H9 (cell line): ENCODE results near the gene KCNMA1. TPM values are rescaled to one million over a fixed set of nuclear protein-coding genes. Genes with fewer than 3 reads are reported as not detected.

ENCODE experiments used
- DNase-seq: peaks from one replicate; pipeline ENCODE4 v3.0.0-alpha.2; 2017
- H2AFZ ChIP-seq: one replicate; pipeline ENCODE4 v1.6.1; 2013; ENCODE audit warnings: mild to moderate bottlenecking, low read length, control low read depth, moderate library complexity
- H2AK5ac ChIP-seq: 2 replicates; pipeline ENCODE4 v1.6.1; 2013; ENCODE audit warnings: low read length, control low read depth, mixed read lengths; ENCODE audit not compliant: insufficient read length
- H2BK120ac ChIP-seq: one replicate; pipeline ENCODE4 v1.6.1; 2013; ENCODE audit warnings: low read depth, mild to moderate bottlenecking, low read length, control low read depth, inconsistent platforms; ENCODE audit not compliant: poor library complexity, severe bottlenecking
- H2BK12ac ChIP-seq: 2 replicates; pipeline ENCODE4 v1.6.1; 2013; ENCODE audit warnings: low read length, control low read depth, mixed read lengths, low read depth; ENCODE audit not compliant: insufficient read length
- H2BK15ac ChIP-seq: 2 replicates; pipeline ENCODE4 v1.6.1; 2013; ENCODE audit warnings: low read depth, low read length, control low read depth
- H2BK20ac ChIP-seq: one replicate; pipeline ENCODE4 v1.6.1; 2013; ENCODE audit warnings: low read depth, mild to moderate bottlenecking, low read length, control low read depth, inconsistent platforms; ENCODE audit not compliant: poor library complexity, severe bottlenecking
- H2BK5ac ChIP-seq: 2 replicates; pipeline ENCODE4 v1.6.1; 2013; ENCODE audit warnings: low read length, control low read depth, mixed read lengths; ENCODE audit not compliant: insufficient read length
- H3K14ac ChIP-seq: 2 replicates; pipeline ENCODE4 v1.6.1; 2013; ENCODE audit warnings: low read length, control low read depth; ENCODE audit not compliant: insufficient read depth
- H3K18ac ChIP-seq: 2 replicates; pipeline ENCODE4 v1.6.1; 2013; ENCODE audit warnings: low read depth, mild to moderate bottlenecking, mixed read lengths, low read length, control low read depth; ENCODE audit not compliant: insufficient read length
- H3K23ac ChIP-seq: 2 replicates; pipeline ENCODE4 v1.6.1; 2013; ENCODE audit warnings: low read length, control low read depth, mixed read lengths, low read depth; ENCODE audit not compliant: insufficient read length
- H3K23me2 ChIP-seq: 2 replicates; pipeline ENCODE4 v1.6.1; 2013; ENCODE audit warnings: low read depth, mild to moderate bottlenecking, mixed read lengths, low read length, control low read depth; ENCODE audit not compliant: insufficient read length, poor library complexity, severe bottlenecking
- H3K27ac ChIP-seq: 2 replicates; pipeline ENCODE4 v1.5.1; 2013; ENCODE audit warnings: low read length, control low read depth, mixed read lengths, low read depth; ENCODE audit not compliant: insufficient read length
- H3K27me3 ChIP-seq: 2 replicates; pipeline ENCODE4 v1.6.1; 2013; ENCODE audit warnings: low read length, control low read depth, inconsistent platforms; ENCODE audit not compliant: insufficient read depth
- H3K4ac ChIP-seq: 2 replicates; pipeline ENCODE4 v1.6.1; 2013; ENCODE audit warnings: low read depth, mild to moderate bottlenecking, control low read depth, inconsistent platforms, low read length, moderate library complexity
- H3K4me1 ChIP-seq: 2 replicates; pipeline ENCODE4 v1.6.1; 2013; ENCODE audit warnings: low read length, control low read depth, inconsistent platforms; ENCODE audit not compliant: insufficient read depth
- H3K4me2 ChIP-seq: 2 replicates; pipeline ENCODE4 v1.6.1; 2013; ENCODE audit warnings: low read length, control low read depth, mixed read lengths; ENCODE audit not compliant: insufficient read length, insufficient read depth
- H3K56ac ChIP-seq: 2 replicates; pipeline ENCODE4 v1.6.1; 2013; ENCODE audit warnings: low read depth, mild to moderate bottlenecking, mixed read lengths, low read length, control low read depth; ENCODE audit not compliant: insufficient read length
- H3K79me1 ChIP-seq: 2 replicates; pipeline ENCODE4 v1.6.1; 2013; ENCODE audit warnings: low read depth, mild to moderate bottlenecking, moderate library complexity, low read length, control low read depth, inconsistent platforms; ENCODE audit not compliant: insufficient read depth, poor library complexity, severe bottlenecking
- H3K79me2 ChIP-seq: 2 replicates; pipeline ENCODE4 v1.6.1; 2013; ENCODE audit warnings: low read length, control low read depth, inconsistent platforms; ENCODE audit not compliant: insufficient read depth
- H3K9ac ChIP-seq: 2 replicates; pipeline ENCODE4 v1.6.1; 2013; ENCODE audit warnings: low read length, control low read depth, mixed read lengths; ENCODE audit not compliant: insufficient read length; ENCODE audit errors: extremely low read depth
- H3K9me3 ChIP-seq: one replicate; pipeline ENCODE4 v1.6.1; 2013; ENCODE audit warnings: low read depth, low read length, inconsistent platforms; ENCODE audit not compliant: control insufficient read depth
- H3T11ph ChIP-seq: one replicate; pipeline ENCODE4 v1.6.1; 2013; ENCODE audit warnings: mild to moderate bottlenecking, low read length, control low read depth, inconsistent platforms
- H4K20me1 ChIP-seq: one replicate; pipeline ENCODE4 v1.6.1; 2013; ENCODE audit not compliant: control insufficient read depth, insufficient read length, insufficient read depth
- H4K5ac ChIP-seq: 2 replicates; pipeline ENCODE4 v1.6.1; 2013; ENCODE audit warnings: low read depth, mild to moderate bottlenecking, mixed read lengths, low read length, control low read depth; ENCODE audit not compliant: insufficient read length
- H4K8ac ChIP-seq: replicated peaks from 2 replicates; pipeline ENCODE4 v1.6.1; 2013; ENCODE audit warnings: low read length, control low read depth, mixed read lengths, low read depth; ENCODE audit not compliant: insufficient read length
- H4K91ac ChIP-seq: 2 replicates; pipeline ENCODE4 v1.6.1; 2013; ENCODE audit warnings: low read depth, mild to moderate bottlenecking, moderate library complexity, mixed read lengths, low read length, control low read depth; ENCODE audit not compliant: insufficient read length
- H3K27ac Mint-ChIP-seq, 3 experiments: 2 replicates in 2 of 3; 3 replicates in 1 of 3; pipeline ENCODE4 v1.8.0; 2020 to 2021; ENCODE audit warnings: mixed read lengths in 3 of 3, mild to moderate bottlenecking in 1 of 3, moderate library complexity in 1 of 3
- H3K27me3 Mint-ChIP-seq: 2 replicates; pipeline ENCODE4 v1.8.0; 2021; ENCODE audit warnings: low read depth, mild to moderate bottlenecking, moderate library complexity, mixed read lengths
- H3K36me3 Mint-ChIP-seq, 3 experiments: 2 replicates in 2 of 3; 3 replicates in 1 of 3; pipeline ENCODE4 v1.8.0; 2020 to 2021; ENCODE audit warnings: low read depth in 3 of 3, mixed read lengths in 3 of 3; ENCODE audit not compliant: insufficient read depth in 1 of 3
- H3K4me1 Mint-ChIP-seq, 2 experiments: 2 replicates each; pipeline ENCODE4 v1.8.0; 2020; ENCODE audit warnings: mixed read lengths in 2 of 2
- H3K4me3 Mint-ChIP-seq, 2 experiments: 2 replicates in 1 of 2; 3 replicates in 1 of 2; pipeline ENCODE4 v1.8.0; 2020 to 2021; ENCODE audit warnings: mild to moderate bottlenecking in 2 of 2, mixed read lengths in 2 of 2, moderate library complexity in 1 of 2
- H3K9me3 Mint-ChIP-seq, 2 experiments: 2 replicates in 1 of 2; 3 replicates in 1 of 2; pipeline ENCODE4 v1.8.0; 2020; ENCODE audit warnings: mild to moderate bottlenecking in 2 of 2, mixed read lengths in 2 of 2, moderate library complexity in 1 of 2
- WGBS: extraction: QIAGEN DNeasy Blood & Tissue Kit; methylation state at CpG from one replicate; pipeline ENCODE4 v1.1.7; 2013; ENCODE audit warnings: missing lambda C conversion rate, low lambda C conversion rate, mixed read lengths; ENCODE audit not compliant: insufficient read length; ENCODE audit errors: extremely low coverage; 5-methylcytosine and 5-hydroxymethylcytosine counted together
- total RNA-seq: library from RNA; stranded (reverse); gene quantifications from 2 replicates; pipeline ENCODE4 v1.2.1, GENCODE V29; 2021
- TF ChIP-seq, protein P1 (sequence below): fragments of 200-600 bp; sonication (generic); conservative IDR thresholded peaks from 3 replicates; pipeline ENCODE4 v1.8.0; 2021; ENCODE audit warnings: antibody characterized with exemption, mild to moderate bottlenecking

KCNMA1 gene
- total RNA-seq, 1 experiment from 2014 or later: 2.0 TPM

DNA sequence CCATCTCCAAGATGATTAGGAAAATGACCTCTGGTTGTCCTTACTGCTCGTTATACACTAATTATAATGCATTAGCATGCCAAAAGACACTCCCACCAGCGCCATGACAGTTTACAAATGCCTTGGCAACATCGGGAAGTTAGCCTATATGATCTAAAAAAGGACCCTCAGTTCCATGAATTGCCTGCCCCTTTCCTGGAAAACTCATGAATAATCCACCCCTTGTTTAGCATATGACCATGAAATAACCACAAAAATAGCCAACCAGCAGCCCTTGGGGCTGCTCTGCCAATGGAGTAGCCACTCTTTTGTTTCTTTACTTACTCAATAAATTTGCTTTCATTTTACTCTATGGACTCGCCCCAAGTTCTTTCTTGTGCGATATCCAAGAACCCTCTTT, 41.6 kb upstream of the KCNMA1 start:
- Mint-ChIP-seq H3K27ac (no peak overlapping the region), H3K36me3 (peaks cover 0 to 2% (median 0%) of the 10 kb centered on the region in 3 experiments; a peak in 1 of 7 replicates), H3K27me3 (no peaks in the 10 kb centered on the region), H3K4me3 (no peak overlapping the region), H3K4me1 (peaks cover 16 to 20% of the 10 kb centered on the region in 2 experiments), H3K9me3 (no peaks in the 10 kb centered on the region)
- Histone ChIP-seq H3K9me3 (no peaks in the 10 kb centered on the region), H3K4me2 (no peak overlapping the region), H3K27ac (no peak overlapping the region), H3K56ac (no peak overlapping the region), H2BK120ac (no peak overlapping the region), H4K20me1 (no peaks in the 10 kb centered on the region), H3T11ph (no peak overlapping the region), H3K27me3 (no peaks in the 10 kb centered on the region), H3K4ac (no peak overlapping the region), H3K18ac (no peak overlapping the region), H2BK12ac (no peak overlapping the region), H3K23ac (no peak overlapping the region), H2BK15ac (no peak overlapping the region), H4K91ac (no peak overlapping the region), H3K4me1 (no peaks in the 10 kb centered on the region; the same call in 1 of the 2 replicates), H3K9ac (no peak overlapping the region), H4K8ac (no peak overlapping the region), H2AFZ (no peak overlapping the region), H3K14ac (no peak overlapping the region), H2BK20ac (no peak overlapping the region), H3K23me2 (peaks cover 2% of the 10 kb centered on the region), H3K79me1 (no peaks in the 10 kb centered on the region), H2BK5ac (no peak overlapping the region), H2AK5ac (no peak overlapping the region), H4K5ac (no peak overlapping the region), H3K79me2 (no peaks in the 10 kb centered on the region)
- WGBS: no CpG with 5 or more reads among the region's 5 CpGs
- DNase-seq: no peak
- TF ChIP-seq, protein P1, sequence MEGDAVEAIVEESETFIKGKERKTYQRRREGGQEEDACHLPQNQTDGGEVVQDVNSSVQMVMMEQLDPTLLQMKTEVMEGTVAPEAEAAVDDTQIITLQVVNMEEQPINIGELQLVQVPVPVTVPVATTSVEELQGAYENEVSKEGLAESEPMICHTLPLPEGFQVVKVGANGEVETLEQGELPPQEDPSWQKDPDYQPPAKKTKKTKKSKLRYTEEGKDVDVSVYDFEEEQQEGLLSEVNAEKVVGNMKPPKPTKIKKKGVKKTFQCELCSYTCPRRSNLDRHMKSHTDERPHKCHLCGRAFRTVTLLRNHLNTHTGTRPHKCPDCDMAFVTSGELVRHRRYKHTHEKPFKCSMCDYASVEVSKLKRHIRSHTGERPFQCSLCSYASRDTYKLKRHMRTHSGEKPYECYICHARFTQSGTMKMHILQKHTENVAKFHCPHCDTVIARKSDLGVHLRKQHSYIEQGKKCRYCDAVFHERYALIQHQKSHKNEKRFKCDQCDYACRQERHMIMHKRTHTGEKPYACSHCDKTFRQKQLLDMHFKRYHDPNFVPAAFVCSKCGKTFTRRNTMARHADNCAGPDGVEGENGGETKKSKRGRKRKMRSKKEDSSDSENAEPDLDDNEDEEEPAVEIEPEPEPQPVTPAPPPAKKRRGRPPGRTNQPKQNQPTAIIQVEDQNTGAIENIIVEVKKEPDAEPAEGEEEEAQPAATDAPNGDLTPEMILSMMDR: no peak
